Gastrocnemius medialis (tissue), 4 donors: ENCODE measurements around the gene DPM2. TPM values are rescaled to one million over a fixed set of nuclear protein-coding genes. Genes with fewer than 3 reads are reported as not detected.

Source experiments
- ATAC-seq, 2 donors: fragments of 150-250 bp; one replicate each; pipeline ENCODE4 v1.9.1; 2016
- DNase-seq, 2 donors: peaks; one replicate each; pipeline ENCODE4 v3.0.0-alpha.2; 2019
- H3K27ac ChIP-seq, 4 donors: fragments of 200-600 bp; sonication (generic); 1 replicate in 1 of 4; 2 replicates in 3 of 4; pipeline ENCODE4 v1.5.1; 2016 to 2018; ENCODE audit warnings: mild to moderate bottlenecking in 2 of 4, moderate library complexity in 1 of 4
- H3K27me3 ChIP-seq, 3 donors: fragments of 200-600 bp; sonication (generic) in 2 of 3; 1 replicate in 1 of 3; 2 replicates in 2 of 3; pipeline versions ENCODE4 v1.5.1 to v1.6.0; 2016 to 2019; ENCODE audit warnings: mild to moderate bottlenecking in 1 of 3, moderate library complexity in 1 of 3
- H3K36me3 ChIP-seq, 2 donors: fragments of 200-600 bp; sonication (generic) in 1 of 2; one replicate each; pipeline ENCODE4 v1.5.1; 2017 to 2018
- H3K4me1 ChIP-seq, 2 donors: fragments of 200-600 bp; sonication (generic) in 1 of 2; one replicate each; pipeline ENCODE4 v1.5.1; 2016 to 2017; ENCODE audit warnings: mild to moderate bottlenecking in 2 of 2
- H3K4me3 ChIP-seq, 4 donors: fragments of 200-600 bp; sonication (generic) in 3 of 4; 1 replicate in 1 of 4; 2 replicates in 3 of 4; pipeline ENCODE4 v1.5.1; 2016 to 2019; ENCODE audit warnings: mild to moderate bottlenecking in 2 of 4
- H3K9me3 ChIP-seq, 3 donors: fragments of 200-600 bp; sonication (generic) in 2 of 3; 1 replicate in 1 of 3; 2 replicates in 2 of 3; pipeline ENCODE4 v1.5.1; 2016 to 2019
- CTCF ChIP-seq, 5 experiments: fragments of 450-650 bp in 3 of 5; fragments of 200-600 bp in 2 of 5; sonication (generic) in 2 of 5; IDR thresholded peaks in 4 of 5; conservative IDR thresholded peaks in 1 of 5; 1 replicate in 4 of 5; 2 replicates in 1 of 5; pipeline ENCODE4 v1.5.1; 2016 to 2019; ENCODE audit warnings: antibody characterized with exemption in 5 of 5, mild to moderate bottlenecking in 3 of 5, moderate library complexity in 3 of 5
- POLR2A ChIP-seq, 2 donors: fragments of 450-650 bp; IDR thresholded peaks; one replicate each; pipeline ENCODE4 v1.6.1; 2017; ENCODE audit warnings: antibody characterized with exemption in 2 of 2, mild to moderate bottlenecking in 2 of 2, moderate library complexity in 2 of 2
- in situ Hi-C, 4 donors: fragments of 200-750 bp; cut with MboI; loops; one replicate each; pipeline versions ENCODE4 v1.15.0 to v1.8.0; 2017; ENCODE audit warnings: low sequenced_read_pairs in 4 of 4
- intact Hi-C: fragments of 100-400 bp; cut with DNase I; formaldehyde crosslinking; loops from one replicate; pipeline ENCODE4 v1.15.1; 2023; ENCODE audit warnings: low total_unique reads
- total RNA-seq, 4 donors: library from RNA; depleted of rRNA; stranded (reverse); fragments of >200 nt; gene quantifications; one replicate each; pipeline versions ENCODE4 v1.1.0 to v1.2.3, GENCODE V29; 2016

Gene DPM2
- total RNA-seq, 4 donors from 2014 or later: 4.7 to 10.4 (median 5.9) TPM

GRCh38 chr9:127942216-127943010 is 4.8 kb upstream of the DPM2 start:
- intact Hi-C loops (loop anchor here (1.0 to 5.0 kb wide), 2 partner anchors 93 to 175 kb away; no protein-coding TSS in a partner anchor), in situ Hi-C loops (loop anchor here in 1 of 4 donors (5.0 kb wide), 1 partner anchor 90 kb away; no protein-coding TSS in a partner anchor)
- Histone ChIP-seq H3K4me3 (no peak overlapping the region), H3K4me1 (peaks cover 16 to 17% of the 10 kb centered on the region in 2 donors), H3K9me3 (no peaks in the 10 kb centered on the region), H3K27me3 (no peaks in the 10 kb centered on the region), H3K27ac (no peak overlapping the region), H3K36me3 (peaks cover 0 to 7% of the 10 kb centered on the region in 2 donors)
- DNase-seq: peak; percentile 54 to 81
- ATAC-seq: peak; percentile 58 to 66
- TF ChIP-seq POLR2A (IDR thresholded peaks at IDR 0.05): no peak
- peak; percentile 85 to 92 (median 89) for TF ChIP-seq CTCF (IDR thresholded peaks at IDR 0.05 in 4 of 5, conservative IDR thresholded peaks at IDR 0.05 in 1 of 5)

- H3K27ac ChIP-seq: no peak overlapping the region
- no peak for DNase-seq
- intact Hi-C loops: loop anchor here (5.0 kb wide), 1 partner anchor 175 kb away; no protein-coding TSS in a partner anchor
- TF ChIP-seq POLR2A (IDR thresholded peaks at IDR 0.05) (no peak), CTCF (IDR thresholded peaks at IDR 0.05 in 4 of 5, conservative IDR thresholded peaks at IDR 0.05 in 1 of 5) (no peak)
- in situ Hi-C loops: loop anchor here in 1 of 4 donors (5.0 kb wide), 1 partner anchor 90 kb away; no protein-coding TSS in a partner anchor
- no peak for ATAC-seq
- H3K4me3 ChIP-seq: no peak overlapping the region
- peaks cover 20 to 22% of the 10 kb centered on the region in 2 donors for H3K4me1 ChIP-seq
- peaks cover 0 to 7% of the 10 kb centered on the region in 2 donors for H3K36me3 ChIP-seq
- H3K9me3 ChIP-seq: no peaks in the 10 kb centered on the region
- no peaks in the 10 kb centered on the region for H3K27me3 ChIP-seq
Observed at GRCh38 chr9:127941961-127942215, 4.2 kb upstream of the DPM2 start.

- intact Hi-C loops: loop anchor here (5.0 kb wide), 1 partner anchor 176 kb away; no protein-coding TSS in a partner anchor
- TF ChIP-seq CTCF (IDR thresholded peaks at IDR 0.05 in 4 of 5, conservative IDR thresholded peaks at IDR 0.05 in 1 of 5) (no peak), POLR2A (IDR thresholded peaks at IDR 0.05) (no peak)
- ATAC-seq (no peak), DNase-seq (no peak)
- Histone ChIP-seq H3K27ac (no peak overlapping the region), H3K9me3 (no peaks in the 10 kb centered on the region), H3K4me3 (no peak overlapping the region), H3K27me3 (no peaks in the 10 kb centered on the region), H3K4me1 (peaks cover 26 to 28% of the 10 kb centered on the region in 2 donors), H3K36me3 (peaks cover 0 to 8% of the 10 kb centered on the region in 2 donors)
- in situ Hi-C loops: loop anchor here in 1 of 4 donors (5.0 kb wide), 1 partner anchor 91 kb away; no protein-coding TSS in a partner anchor
Observed at GRCh38 chr9:127941062-127941960, 3.7 kb upstream of the DPM2 start.

- in situ Hi-C loops: loop anchor here in 1 of 4 donors (5.0 kb wide), 1 partner anchor 92 kb away; no protein-coding TSS in a partner anchor
- H3K27ac ChIP-seq: no peak overlapping the region
- no peak overlapping the region for H3K4me3 ChIP-seq
- intact Hi-C loops: loop anchor here (5.0 kb wide), 1 partner anchor 177 kb away; no protein-coding TSS in a partner anchor
- TF ChIP-seq CTCF (IDR thresholded peaks at IDR 0.05 in 4 of 5, conservative IDR thresholded peaks at IDR 0.05 in 1 of 5): no peak
- TF ChIP-seq POLR2A (IDR thresholded peaks at IDR 0.05): no peak
- peaks cover 32 to 33% of the 10 kb centered on the region in 2 donors for H3K4me1 ChIP-seq
- DNase-seq (no peak), ATAC-seq (no peak)
- H3K36me3 ChIP-seq: peaks cover 0 to 12% of the 10 kb centered on the region in 2 donors
- H3K27me3 ChIP-seq: no peaks in the 10 kb centered on the region
- H3K9me3 ChIP-seq: no peaks in the 10 kb centered on the region
Observed at GRCh38 chr9:127940593-127940992, 2.9 kb upstream of the DPM2 start.
